ENCODE results near the gene C5AR1.
"Not testable (repeated sequence)": the region's sequence is repeated elsewhere in the genome, so short reads cannot be mapped to it uniquely, and the experiment has no call there.

C5AR1 gene

GRCh38 chr19:47340477-47341208 is 31.0 kb downstream of the C5AR1 start:
- H3K9me3 ChIP-seq (ENCODE audit: control insufficient read depth, low read depth, low read length), result no peaks in the 10 kb centered on the region
- H3K27ac ChIP-seq (ENCODE audit: low read length), result no peak overlapping the region
- no peaks in the 10 kb centered on the region for H3K4me1 ChIP-seq (ENCODE audit: control insufficient read depth, low read depth, low read length)
- no peak overlapping the region for H3K4me3 ChIP-seq (ENCODE audit: low read length)
- H3K9ac ChIP-seq (ENCODE audit: low read length), result no peak overlapping the region
- no peaks in the 10 kb centered on the region for H3K36me3 ChIP-seq (ENCODE audit: control insufficient read depth, low read depth, low read length)
- no peaks in the 10 kb centered on the region for H3K27me3 ChIP-seq (ENCODE audit: control insufficient read depth, insufficient read depth, low read length)

- no peaks in the 10 kb centered on the region for H3K9me3 ChIP-seq (ENCODE audit: control insufficient read depth, low read depth, low read length)
- no peak overlapping the region for H3K9ac ChIP-seq (ENCODE audit: low read length)
- no peak overlapping the region for H3K27ac ChIP-seq (ENCODE audit: low read length)
- no peaks in the 10 kb centered on the region for H3K27me3 ChIP-seq (ENCODE audit: control insufficient read depth, insufficient read depth, low read length)
- H3K4me3 ChIP-seq (ENCODE audit: low read length), result no peak overlapping the region
- no peaks in the 10 kb centered on the region for H3K4me1 ChIP-seq (ENCODE audit: control insufficient read depth, low read depth, low read length)
- no peaks in the 10 kb centered on the region for H3K36me3 ChIP-seq (ENCODE audit: control insufficient read depth, low read depth, low read length)
Observed at GRCh38 chr19:47341734-47342133, 32.1 kb downstream of the C5AR1 start.

GRCh38 chr19:47343194-47343802 is 33.6 kb downstream of the C5AR1 start:
- H3K9ac ChIP-seq (ENCODE audit: low read length), result no peak overlapping the region
- no peaks in the 10 kb centered on the region for H3K4me1 ChIP-seq (ENCODE audit: control insufficient read depth, low read depth, low read length)
- no peaks in the 10 kb centered on the region for H3K36me3 ChIP-seq (ENCODE audit: control insufficient read depth, low read depth, low read length)
- no peak overlapping the region for H3K4me3 ChIP-seq (ENCODE audit: low read length)
- peaks cover 2% of the 10 kb centered on the region for H3K27me3 ChIP-seq (ENCODE audit: control insufficient read depth, insufficient read depth, low read length)
- no peak overlapping the region for H3K27ac ChIP-seq (ENCODE audit: low read length)
- no peaks in the 10 kb centered on the region for H3K9me3 ChIP-seq (ENCODE audit: control insufficient read depth, low read depth, low read length)

DNA sequence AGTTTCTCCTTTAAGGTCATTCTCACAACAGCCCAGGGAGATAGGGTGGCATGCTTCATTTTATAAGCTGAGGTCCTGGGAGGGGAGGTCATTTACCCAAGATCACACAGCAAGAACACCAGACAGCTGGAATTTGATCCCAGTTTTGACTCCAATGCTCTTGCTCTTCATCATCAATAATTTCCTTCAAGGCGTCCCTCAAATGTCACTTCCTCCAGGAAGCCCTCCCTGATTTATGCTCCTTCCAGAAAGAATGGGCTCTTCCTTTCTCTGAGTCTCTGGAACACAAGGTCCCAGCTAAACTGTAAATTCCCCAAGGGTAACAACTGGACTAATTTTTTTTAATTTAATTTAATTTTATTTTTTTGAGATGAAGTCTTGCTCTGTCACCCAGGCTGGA is 34.8 kb downstream of the C5AR1 start:
- no peaks in the 10 kb centered on the region for H3K4me1 ChIP-seq (ENCODE audit: control insufficient read depth, low read depth, low read length)
- H3K9ac ChIP-seq (ENCODE audit: low read length), result no peak overlapping the region
- no peak overlapping the region for H3K4me3 ChIP-seq (ENCODE audit: low read length)
- no peaks in the 10 kb centered on the region for H3K36me3 ChIP-seq (ENCODE audit: control insufficient read depth, low read depth, low read length)
- H3K27me3 ChIP-seq (ENCODE audit: control insufficient read depth, insufficient read depth, low read length), result peaks cover 7% of the 10 kb centered on the region
- no peak overlapping the region for H3K27ac ChIP-seq (ENCODE audit: low read length)
- H3K9me3 ChIP-seq (ENCODE audit: control insufficient read depth, low read depth, low read length), result no peaks in the 10 kb centered on the region

- not testable (repeated sequence) for H3K4me1 ChIP-seq (ENCODE audit: control insufficient read depth, low read depth, low read length); H3K9ac ChIP-seq (ENCODE audit: low read length); H3K27ac ChIP-seq (ENCODE audit: low read length); H3K27me3 ChIP-seq (ENCODE audit: control insufficient read depth, insufficient read depth, low read length); H3K4me3 ChIP-seq (ENCODE audit: low read length); H3K36me3 ChIP-seq (ENCODE audit: control insufficient read depth, low read depth, low read length); H3K9me3 ChIP-seq (ENCODE audit: control insufficient read depth, low read depth, low read length)
Observed at GRCh38 chr19:47346024-47346423, 36.4 kb downstream of the C5AR1 start.

DNA sequence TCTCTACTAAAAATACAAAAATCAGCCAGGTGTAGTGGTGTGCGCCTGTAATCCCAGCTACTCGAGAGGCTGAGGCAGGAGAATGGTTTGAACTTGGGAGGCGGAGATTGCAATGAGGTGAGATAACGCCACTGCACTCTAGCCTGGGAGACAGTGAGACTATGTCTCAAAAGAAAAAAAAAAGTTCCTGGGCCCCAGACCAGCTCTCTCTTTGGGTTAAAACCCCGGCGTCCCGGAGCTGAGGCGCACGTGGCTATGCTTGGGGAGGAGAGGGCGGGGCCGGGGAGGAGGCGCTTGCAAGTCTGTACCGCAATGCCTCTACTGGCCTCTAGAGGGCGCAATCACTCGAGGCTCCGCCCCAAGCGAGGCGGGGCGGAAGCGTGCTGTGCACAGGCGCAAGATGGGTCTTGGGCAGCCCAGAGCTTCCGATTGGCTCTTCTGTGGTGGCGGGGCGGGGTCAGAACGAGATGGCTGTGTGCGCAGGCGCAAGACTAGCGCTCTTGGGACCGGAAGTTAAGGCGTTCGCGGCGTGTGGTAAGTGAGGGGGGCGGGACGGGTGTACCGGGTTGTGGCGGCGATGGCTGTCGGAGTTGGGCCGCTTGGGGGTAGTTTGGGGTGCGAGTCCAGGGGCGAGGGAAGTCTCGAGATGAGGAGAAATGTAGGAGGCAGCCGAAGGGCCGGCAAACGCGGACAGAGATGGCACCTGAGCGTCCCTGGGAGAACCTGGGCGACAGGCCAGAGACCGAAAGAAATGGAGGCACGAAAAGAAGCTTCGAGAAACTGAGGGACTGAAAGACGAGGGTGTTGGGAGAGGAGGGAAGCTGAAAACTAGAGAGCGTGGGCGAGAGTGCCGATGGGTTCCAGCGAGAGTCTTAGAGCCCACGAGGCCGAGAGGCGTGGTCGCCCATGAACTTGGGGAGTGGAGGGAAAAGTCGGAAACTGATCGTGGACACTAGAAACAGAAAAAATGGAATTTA is 39.4 kb downstream of the C5AR1 start, which contains the start of gene DHX34:
Gene DHX34, plus strand, starts transcription at position 497 of the 977 bp plus-strand sequence. CDS start 3,716 bp downstream, outside the sequence.
- peak within 1 kb of the TSS; percentile 22 for H3K27ac ChIP-seq (ENCODE audit: low read length)
- H3K4me3 ChIP-seq (ENCODE audit: low read length), result peak within 1 kb of the TSS; percentile 88
- H3K36me3 ChIP-seq (ENCODE audit: control insufficient read depth, low read depth, low read length), result peaks cover 14% of the 10 kb centered on the region
- H3K27me3 ChIP-seq (ENCODE audit: control insufficient read depth, insufficient read depth, low read length), result peaks cover 7% of the 10 kb centered on the region
- peak within 1 kb of the TSS; percentile 81 for H3K9ac ChIP-seq (ENCODE audit: low read length)
- H3K4me1 ChIP-seq (ENCODE audit: control insufficient read depth, low read depth, low read length), result peaks cover 9% of the 10 kb centered on the region
- no peaks in the 10 kb centered on the region for H3K9me3 ChIP-seq (ENCODE audit: control insufficient read depth, low read depth, low read length)

- Histone ChIP-seq H3K4me1 (ENCODE audit: control insufficient read depth, low read depth, low read length) (peaks cover 9% of the 10 kb centered on the region), H3K36me3 (ENCODE audit: control insufficient read depth, low read depth, low read length) (peaks cover 24% of the 10 kb centered on the region), H3K27ac (ENCODE audit: low read length) (no peak overlapping the region), H3K9me3 (ENCODE audit: control insufficient read depth, low read depth, low read length) (no peaks in the 10 kb centered on the region), H3K9ac (ENCODE audit: low read length) (no peak overlapping the region), H3K4me3 (ENCODE audit: low read length) (no peak overlapping the region), H3K27me3 (ENCODE audit: control insufficient read depth, insufficient read depth, low read length) (peaks cover 7% of the 10 kb centered on the region)
Observed at GRCh38 chr19:47350630-47351029, 41.0 kb downstream of the C5AR1 start.

DNA sequence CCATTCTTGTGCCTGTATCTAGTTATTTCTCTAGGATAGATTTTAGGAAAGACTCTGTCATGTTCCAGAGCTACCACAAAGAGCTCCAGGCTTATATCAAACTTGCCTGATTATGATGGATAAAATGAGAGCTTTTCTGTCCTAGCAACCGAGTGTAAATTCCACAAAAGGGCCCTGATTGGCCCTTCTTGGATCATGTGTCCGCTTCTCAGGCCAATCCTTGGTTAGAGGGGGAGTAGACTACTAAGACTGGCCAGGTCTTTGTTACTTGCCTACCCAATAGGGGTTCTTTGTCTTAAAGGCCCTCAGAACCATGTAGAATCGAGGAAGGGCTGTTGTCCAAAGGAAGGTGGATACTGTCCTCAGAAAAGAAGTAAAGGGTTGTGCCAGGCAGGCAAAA is 41.9 kb downstream of the C5AR1 start:
- peak overlapping the region; percentile 54 for H3K27ac ChIP-seq (ENCODE audit: low read length)
- H3K4me1 ChIP-seq (ENCODE audit: control insufficient read depth, low read depth, low read length), result peaks cover 9% of the 10 kb centered on the region
- no peaks in the 10 kb centered on the region for H3K9me3 ChIP-seq (ENCODE audit: control insufficient read depth, low read depth, low read length)
- H3K27me3 ChIP-seq (ENCODE audit: control insufficient read depth, insufficient read depth, low read length), result peaks cover 7% of the 10 kb centered on the region
- peak overlapping the region; percentile 31 for H3K4me3 ChIP-seq (ENCODE audit: low read length)
- H3K36me3 ChIP-seq (ENCODE audit: control insufficient read depth, low read depth, low read length), result peaks cover 32% of the 10 kb centered on the region
- peak overlapping the region; percentile 19 for H3K9ac ChIP-seq (ENCODE audit: low read length)

- Histone ChIP-seq H3K4me1 (ENCODE audit: control insufficient read depth, low read depth, low read length) (peaks cover 9% of the 10 kb centered on the region), H3K36me3 (ENCODE audit: control insufficient read depth, low read depth, low read length) (peaks cover 38% of the 10 kb centered on the region), H3K4me3 (ENCODE audit: low read length) (peak overlapping the region; percentile 31), H3K27ac (ENCODE audit: low read length) (peak overlapping the region; percentile 33), H3K9me3 (ENCODE audit: control insufficient read depth, low read depth, low read length) (no peaks in the 10 kb centered on the region), H3K27me3 (ENCODE audit: control insufficient read depth, insufficient read depth, low read length) (peaks cover 7% of the 10 kb centered on the region), H3K9ac (ENCODE audit: low read length) (peak overlapping the region; percentile 19)
Observed at GRCh38 chr19:47352095-47352494, 42.4 kb downstream of the C5AR1 start.

DNA sequence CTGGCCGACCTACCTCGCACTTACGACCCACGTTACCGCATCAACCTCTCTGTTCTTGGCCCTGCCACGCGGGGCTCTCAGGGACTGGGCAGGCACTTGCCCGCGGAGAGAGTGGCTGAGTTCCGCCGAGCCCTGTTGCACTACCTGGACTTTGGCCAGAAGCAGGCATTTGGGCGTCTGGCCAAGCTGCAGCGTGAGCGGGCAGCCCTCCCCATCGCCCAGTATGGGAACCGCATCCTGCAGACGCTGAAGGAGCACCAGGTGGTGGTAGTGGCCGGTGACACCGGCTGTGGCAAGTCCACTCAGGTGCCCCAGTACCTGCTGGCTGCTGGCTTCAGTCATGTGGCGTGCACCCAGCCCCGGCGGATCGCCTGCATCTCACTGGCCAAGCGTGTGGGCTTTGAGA is 43.6 kb downstream of the C5AR1 start:
- peaks cover 50% of the 10 kb centered on the region for H3K36me3 ChIP-seq (ENCODE audit: control insufficient read depth, low read depth, low read length)
- H3K4me1 ChIP-seq (ENCODE audit: control insufficient read depth, low read depth, low read length), result peaks cover 9% of the 10 kb centered on the region
- peaks cover 4% of the 10 kb centered on the region for H3K27me3 ChIP-seq (ENCODE audit: control insufficient read depth, insufficient read depth, low read length)
- no peak overlapping the region for H3K9ac ChIP-seq (ENCODE audit: low read length)
- no peak overlapping the region for H3K4me3 ChIP-seq (ENCODE audit: low read length)
- no peak overlapping the region for H3K27ac ChIP-seq (ENCODE audit: low read length)
- no peaks in the 10 kb centered on the region for H3K9me3 ChIP-seq (ENCODE audit: control insufficient read depth, low read depth, low read length)

- H3K36me3 ChIP-seq (ENCODE audit: control insufficient read depth, low read depth, low read length), result peaks cover 82% of the 10 kb centered on the region
- peaks cover 3% of the 10 kb centered on the region for H3K4me1 ChIP-seq (ENCODE audit: control insufficient read depth, low read depth, low read length)
Observed at GRCh38 chr19:47356900-47357299, 47.2 kb downstream of the C5AR1 start.

More at GRCh38 chr19:47356900-47357299, 47.2 kb downstream of the C5AR1 start:
- no peaks in the 10 kb centered on the region for H3K27me3 ChIP-seq (ENCODE audit: control insufficient read depth, insufficient read depth, low read length)
- H3K9me3 ChIP-seq (ENCODE audit: control insufficient read depth, low read depth, low read length), result no peaks in the 10 kb centered on the region
- H3K4me3 ChIP-seq (ENCODE audit: low read length), result no peak overlapping the region
- H3K27ac ChIP-seq (ENCODE audit: low read length), result no peak overlapping the region
- H3K9ac ChIP-seq (ENCODE audit: low read length), result no peak overlapping the region
